Transverse colon (tissue), 4 donors: ENCODE results near the gene AGTRAP.

Experiments
- CTCF ChIP-seq, 5 experiments: fragments of 200-600 bp in 3 of 5; fragments of 450-650 bp in 2 of 5; sonication (generic) in 3 of 5; IDR thresholded peaks; 1 replicate in 2 of 5; 2 replicates in 3 of 5; pipeline ENCODE4 v1.5.1; 2016 to 2017; ENCODE audit warnings: antibody characterized with exemption in 5 of 5, inconsistent platforms in 3 of 5, mild to moderate bottlenecking in 2 of 5, moderate library complexity in 1 of 5
- POLR2AphosphoS5 ChIP-seq, 3 donors: sonication (generic); formaldehyde crosslinking; IDR thresholded peaks; one replicate each; pipeline ENCODE4 v1.6.1; 2016; ENCODE audit warnings: antibody characterized with exemption in 3 of 3

- TF ChIP-seq CTCF (IDR thresholded peaks at IDR 0.05) (no peak), POLR2AphosphoS5 (IDR thresholded peaks at IDR 0.05) (peak in 1 of 3 donors; percentile 42)
Observed at GRCh38 chr1:11787251-11787803, 51.4 kb downstream of the AGTRAP start.
